Bone marrow (tissue), 2 donors: ENCODE data around the gene NDRG4.

Experiments used
- DNase-seq, 2 donors: peaks; one replicate each; lab custom pipeline; 2025; lab: John Stamatoyannopoulos, UW

The NDRG4 gene

GRCh38 chr16:58543685-58544084 lies 43.7 kb downstream of the NDRG4 start:
- no peak for DNase-seq

- DNase-seq, result no peak
These were observed 48.4 kb downstream of the NDRG4 start for GRCh38 chr16:58548378-58548777.

- DNase-seq, result no peak
These were observed 51.6 kb downstream of the NDRG4 start for GRCh38 chr16:58551496-58551895.

- no peak for DNase-seq
These were observed 56.7 kb downstream of the NDRG4 start for GRCh38 chr16:58556678-58557077.
